ENCODE measurements around the gene NIPAL3.

GRCh38 chr1:24468685-24469316 is 53.2 kb downstream of the NIPAL3 start:
- no peak for TF ChIP-seq EP300 (IDR thresholded peaks at IDR 0.05; ENCODE audit: low read depth)
- no peak for TF ChIP-seq POLR2A (IDR thresholded peaks at IDR 0.05)
- no peak for TF ChIP-seq CTCF (IDR thresholded peaks at IDR 0.05)
- no peak for TF ChIP-seq POLR2AphosphoS5 (IDR thresholded peaks at IDR 0.05)
